Liver (tissue), 3 donors: Measurements from ENCODE around the gene BTBD6.

Source experiments
- ATF3 ChIP-seq: IDR thresholded peaks from 2 replicates; pipeline ENCODE4 v1.6.1; 2016; ENCODE audit warnings: antibody characterized with exemption
- CTCF ChIP-seq: fragments of 150-350 bp; IDR thresholded peaks from 2 replicates; pipeline ENCODE4 v1.5.1; 2017; ENCODE audit warnings: improper control_type of control experiment, low read depth, low read length; ENCODE audit not compliant: missing input control
- RAD21 ChIP-seq, 2 donors: IDR thresholded peaks; 2 replicates each; pipeline ENCODE4 v1.6.1; 2016; ENCODE audit warnings: antibody characterized with exemption in 2 of 2, mild to moderate bottlenecking in 2 of 2
- REST ChIP-seq: IDR thresholded peaks from 2 replicates; pipeline ENCODE4 v1.6.1; 2016; ENCODE audit warnings: antibody characterized with exemption, mild to moderate bottlenecking
- TAF1 ChIP-seq: conservative IDR thresholded peaks from 2 replicates; pipeline ENCODE4 v1.6.1; 2016; ENCODE audit warnings: antibody characterized with exemption, mild to moderate bottlenecking
- donor health status: healthy.
- donor health status: healthy.

- TF ChIP-seq CTCF (no peak), REST (no peak), RAD21 (IDR thresholded peaks at IDR 0.05) (no peak), TAF1 (no peak), ATF3 (no peak)
Observed at GRCh38 chr14:105209646-105210045, 38.7 kb upstream of the BTBD6 start.
